Ovary (tissue), 3 donors: ENCODE results near the gene WWOX.

ENCODE experiments used
- EP300 ChIP-seq: sonication (generic); formaldehyde crosslinking; IDR thresholded peaks from one replicate; pipeline ENCODE4 v1.6.1; 2017; ENCODE audit warnings: antibody characterized with exemption
- POLR2A ChIP-seq: fragments of 450-650 bp; IDR thresholded peaks from one replicate; pipeline ENCODE4 v1.6.1; 2017; ENCODE audit warnings: antibody characterized with exemption, mild to moderate bottlenecking, moderate library complexity
- TF ChIP-seq, protein P1 (sequence below), 3 donors: fragments of 450-650 bp in 2 of 3; fragments of 200-600 bp in 1 of 3; IDR thresholded peaks; one replicate each; pipeline versions ENCODE4 v1.5.1 to v1.8.0; 2016 to 2022; ENCODE audit warnings: antibody characterized with exemption in 3 of 3, mild to moderate bottlenecking in 1 of 3
- donor health status: DM: no; HTN: no; CAD: no.

DNA sequence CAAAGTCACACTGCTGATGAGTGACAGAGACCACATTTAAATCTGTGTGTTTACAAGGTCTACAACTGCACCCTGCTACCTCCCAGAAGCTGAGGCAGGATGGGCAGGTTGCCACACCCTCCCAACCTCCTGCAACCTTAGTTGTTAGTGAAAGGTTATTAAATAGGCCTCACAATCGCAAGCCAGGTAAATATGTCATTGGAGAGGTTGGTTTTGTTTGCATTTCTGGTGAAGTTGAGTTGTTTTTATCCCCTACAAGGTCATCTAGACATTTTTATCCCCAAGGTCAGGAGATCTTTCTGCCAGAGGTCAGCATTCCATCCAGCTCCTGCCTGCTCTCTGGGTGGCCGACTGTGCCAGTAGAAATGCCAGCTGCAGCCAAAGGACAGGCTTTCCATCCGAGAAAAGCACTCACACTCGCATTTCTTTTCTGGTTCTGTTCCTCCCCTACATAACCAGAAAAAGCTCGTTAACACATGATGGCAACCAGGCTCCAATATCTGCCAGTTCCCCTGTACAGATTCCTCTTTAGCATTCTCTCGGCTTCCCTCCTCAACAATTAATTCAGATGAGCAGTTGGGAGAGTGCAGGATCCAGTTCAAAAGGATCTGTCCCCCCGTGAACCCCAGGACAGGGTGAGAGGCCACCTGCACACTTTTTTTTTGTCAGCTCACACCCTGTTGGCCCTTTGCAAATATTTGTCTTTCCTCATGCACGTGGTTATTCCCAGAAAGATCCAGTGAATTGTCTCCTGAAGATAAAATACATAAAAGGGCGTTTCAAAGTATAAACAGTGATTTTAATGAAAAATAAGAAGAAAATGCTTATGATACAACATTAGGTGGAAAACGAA lies 938.3 kb downstream of the WWOX start:
- TF ChIP-seq POLR2A (no peak), EP300 (no peak)
- TF ChIP-seq, protein P1, sequence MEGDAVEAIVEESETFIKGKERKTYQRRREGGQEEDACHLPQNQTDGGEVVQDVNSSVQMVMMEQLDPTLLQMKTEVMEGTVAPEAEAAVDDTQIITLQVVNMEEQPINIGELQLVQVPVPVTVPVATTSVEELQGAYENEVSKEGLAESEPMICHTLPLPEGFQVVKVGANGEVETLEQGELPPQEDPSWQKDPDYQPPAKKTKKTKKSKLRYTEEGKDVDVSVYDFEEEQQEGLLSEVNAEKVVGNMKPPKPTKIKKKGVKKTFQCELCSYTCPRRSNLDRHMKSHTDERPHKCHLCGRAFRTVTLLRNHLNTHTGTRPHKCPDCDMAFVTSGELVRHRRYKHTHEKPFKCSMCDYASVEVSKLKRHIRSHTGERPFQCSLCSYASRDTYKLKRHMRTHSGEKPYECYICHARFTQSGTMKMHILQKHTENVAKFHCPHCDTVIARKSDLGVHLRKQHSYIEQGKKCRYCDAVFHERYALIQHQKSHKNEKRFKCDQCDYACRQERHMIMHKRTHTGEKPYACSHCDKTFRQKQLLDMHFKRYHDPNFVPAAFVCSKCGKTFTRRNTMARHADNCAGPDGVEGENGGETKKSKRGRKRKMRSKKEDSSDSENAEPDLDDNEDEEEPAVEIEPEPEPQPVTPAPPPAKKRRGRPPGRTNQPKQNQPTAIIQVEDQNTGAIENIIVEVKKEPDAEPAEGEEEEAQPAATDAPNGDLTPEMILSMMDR (IDR thresholded peaks at IDR 0.05) = no peak
